ENCODE results near the gene TBC1D8.

TBC1D8 gene

DNA sequence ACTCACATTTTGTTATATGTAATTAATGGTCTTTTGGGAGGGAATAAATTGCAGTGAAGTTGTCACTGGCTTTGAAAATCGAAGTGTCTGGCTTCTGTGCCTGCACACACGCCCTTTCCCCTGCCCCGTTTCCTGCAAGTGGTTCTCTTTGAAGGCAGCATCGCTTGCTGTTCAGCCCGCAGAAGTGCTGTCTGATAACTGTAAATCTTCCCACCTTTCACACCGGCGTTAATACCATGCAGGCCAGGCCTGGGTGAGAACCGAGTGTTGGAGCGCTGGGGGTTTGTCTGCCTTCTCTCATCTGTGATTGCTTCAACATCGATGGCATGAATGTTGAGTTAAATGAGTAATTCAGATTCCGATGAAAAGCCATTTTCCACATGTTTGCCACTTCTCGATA lies 187.0 kb downstream of the TBC1D8 start:
- no peaks in the 10 kb centered on the region for H3K4me1 ChIP-seq (ENCODE audit: control insufficient read depth in 2 of 2, insufficient read depth in 1 of 2, low read depth in 1 of 2, low read length in 2 of 2)
- no peak overlapping the region for H3K9ac ChIP-seq (ENCODE audit: low read depth, low read length, poor library complexity)
- no peak overlapping the region for H2BK15ac ChIP-seq (ENCODE audit: low read length)
- no peak overlapping the region for H3K18ac ChIP-seq (ENCODE audit: low read length)
- H4K8ac ChIP-seq (ENCODE audit: low read depth, low read length): no peak overlapping the region
- H3K23ac ChIP-seq (ENCODE audit: low read depth, low read length, poor library complexity): no peak overlapping the region
- no peaks in the 10 kb centered on the region for H3K9me3 ChIP-seq (replicated peaks in 1 of 2; ENCODE audit: control insufficient read depth in 2 of 2, insufficient read depth in 1 of 2, low read depth in 1 of 2, low read length in 2 of 2)
- no peak overlapping the region for H3K4ac ChIP-seq (ENCODE audit: low read length)
- H3K36me3 ChIP-seq (replicated peaks in 1 of 2; ENCODE audit: control insufficient read depth in 2 of 2, insufficient read depth in 2 of 2, low read length in 2 of 2): no peaks in the 10 kb centered on the region
- no peak overlapping the region for H2BK12ac ChIP-seq (ENCODE audit: low read length)
- no peak for DNase-seq (ENCODE audit: low spot score)
- no peak overlapping the region for H3K4me2 ChIP-seq (ENCODE audit: insufficient read depth, low read length, poor library complexity, severe bottlenecking)
- peaks cover 0 to 9% (median 0%) of the 10 kb centered on the region in 3 experiments for H3K27me3 ChIP-seq (ENCODE audit: control insufficient read depth in 3 of 3, insufficient read depth in 3 of 3, low read depth in 1 of 3, low read length in 3 of 3)
- no peaks in the 10 kb centered on the region for H3K79me1 ChIP-seq (ENCODE audit: low read depth, low read length)
- H3K27ac ChIP-seq (replicated peaks; ENCODE audit: low read length): no peak overlapping the region
- no CpG with 5 or more reads among the region's 12 CpGs for WGBS, 2 donors (ENCODE audit: extremely low coverage in 2 of 2, insufficient read length in 2 of 2, insufficient replicate concordance in 1 of 2)
- H4K91ac ChIP-seq (ENCODE audit: low read depth, low read length, poor library complexity): no peak overlapping the region
- H2AK5ac ChIP-seq (ENCODE audit: low read depth, low read length): no peak overlapping the region
- H3K14ac ChIP-seq (ENCODE audit: low read length): no peak overlapping the region
- no peak overlapping the region for H3K4me3 ChIP-seq (ENCODE audit: low read length in 2 of 2)
- no peak overlapping the region for H2AFZ ChIP-seq (ENCODE audit: low read length)
- H2BK120ac ChIP-seq (ENCODE audit: low read depth, low read length): no peak overlapping the region
- H2BK5ac ChIP-seq (ENCODE audit: low read length): no peak overlapping the region

DNA sequence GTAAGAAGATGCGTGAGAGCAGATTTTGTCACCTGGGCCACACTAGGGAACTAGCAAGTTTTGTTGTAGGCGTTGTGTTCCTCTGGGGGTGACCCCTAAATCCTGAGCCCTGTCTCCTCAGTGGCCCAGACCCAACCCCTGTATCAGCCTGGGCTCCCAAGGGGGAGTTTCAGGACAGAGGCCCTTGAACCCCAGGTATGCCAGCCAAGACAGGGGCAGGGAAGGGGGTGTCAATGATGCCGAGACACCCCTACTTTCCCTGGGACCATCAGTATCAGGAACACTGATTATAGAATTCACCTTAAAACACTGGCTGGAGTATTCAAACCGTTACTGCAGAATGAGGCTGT lies 188.2 kb downstream of the TBC1D8 start:
- Histone ChIP-seq H2BK120ac (ENCODE audit: low read depth, low read length) (no peak overlapping the region), H2AFZ (ENCODE audit: low read length) (no peak overlapping the region), H3K4me3 (ENCODE audit: low read length in 2 of 2) (no peak overlapping the region), H2BK5ac (ENCODE audit: low read length) (no peak overlapping the region), H3K79me1 (ENCODE audit: low read depth, low read length) (no peaks in the 10 kb centered on the region), H3K36me3 (replicated peaks in 1 of 2; ENCODE audit: control insufficient read depth in 2 of 2, insufficient read depth in 2 of 2, low read length in 2 of 2) (no peaks in the 10 kb centered on the region), H3K4me2 (ENCODE audit: insufficient read depth, low read length, poor library complexity, severe bottlenecking) (no peak overlapping the region), H2AK5ac (ENCODE audit: low read depth, low read length) (no peak overlapping the region), H3K4ac (ENCODE audit: low read length) (no peak overlapping the region), H3K14ac (ENCODE audit: low read length) (no peak overlapping the region), H3K18ac (ENCODE audit: low read length) (peak overlapping the region; percentile 61), H4K91ac (ENCODE audit: low read depth, low read length, poor library complexity) (no peak overlapping the region), H4K8ac (ENCODE audit: low read depth, low read length) (no peak overlapping the region), H3K23ac (ENCODE audit: low read depth, low read length, poor library complexity) (no peak overlapping the region), H3K27me3 (ENCODE audit: control insufficient read depth in 3 of 3, insufficient read depth in 3 of 3, low read depth in 1 of 3, low read length in 3 of 3) (peaks cover 0 to 4% (median 0%) of the 10 kb centered on the region in 3 experiments), H3K27ac (replicated peaks; ENCODE audit: low read length) (no peak overlapping the region), H3K9ac (ENCODE audit: low read depth, low read length, poor library complexity) (no peak overlapping the region), H3K4me1 (ENCODE audit: control insufficient read depth in 2 of 2, insufficient read depth in 1 of 2, low read depth in 1 of 2, low read length in 2 of 2) (no peaks in the 10 kb centered on the region), H2BK12ac (ENCODE audit: low read length) (no peak overlapping the region), H2BK15ac (ENCODE audit: low read length) (no peak overlapping the region), H3K9me3 (replicated peaks in 1 of 2; ENCODE audit: control insufficient read depth in 2 of 2, insufficient read depth in 1 of 2, low read depth in 1 of 2, low read length in 2 of 2) (no peaks in the 10 kb centered on the region)
- no peak for DNase-seq (ENCODE audit: low spot score)
- no CpG with 5 or more reads among the region's 4 CpGs for WGBS, 2 donors (ENCODE audit: extremely low coverage in 2 of 2, insufficient read length in 2 of 2, insufficient replicate concordance in 1 of 2)

DNA sequence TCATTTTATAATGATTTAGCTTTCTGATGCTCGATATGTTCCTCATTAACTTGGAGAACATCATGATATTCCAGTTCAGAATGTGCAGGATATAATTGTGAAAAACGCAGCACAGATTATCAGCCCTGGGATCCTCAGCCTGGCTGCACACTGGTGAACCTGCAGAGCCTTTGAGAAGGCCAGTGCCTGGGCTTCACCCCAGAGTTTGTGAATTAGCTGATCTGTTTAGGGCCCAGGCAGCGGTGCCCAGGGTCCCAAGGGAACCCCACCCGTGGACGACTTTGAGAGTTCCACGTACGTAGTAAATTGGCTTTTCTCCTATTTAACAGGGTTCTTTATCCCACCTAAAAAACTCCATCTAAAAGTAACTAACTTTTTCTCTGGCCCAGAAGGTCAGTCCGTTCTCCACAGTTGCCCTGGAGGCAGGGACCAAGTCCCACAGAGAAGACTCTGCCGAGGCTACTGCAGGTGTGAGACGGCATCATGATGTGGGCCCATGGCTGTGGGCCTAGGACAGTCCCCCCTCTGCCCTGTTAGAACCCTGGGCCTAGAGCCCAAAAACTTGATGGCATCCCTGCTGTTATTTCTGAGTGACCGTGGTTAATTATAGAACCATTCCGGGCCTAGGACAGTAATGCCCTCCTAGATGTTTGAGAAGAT lies 188.7 kb downstream of the TBC1D8 start:
- Histone ChIP-seq H2AK5ac (ENCODE audit: low read depth, low read length) (no peak overlapping the region), H3K4me2 (ENCODE audit: insufficient read depth, low read length, poor library complexity, severe bottlenecking) (no peak overlapping the region), H3K27ac (replicated peaks; ENCODE audit: low read length) (no peak overlapping the region), H3K18ac (ENCODE audit: low read length) (peak overlapping the region; percentile 13), H2BK120ac (ENCODE audit: low read depth, low read length) (no peak overlapping the region), H4K8ac (ENCODE audit: low read depth, low read length) (no peak overlapping the region), H3K14ac (ENCODE audit: low read length) (no peak overlapping the region), H3K4me1 (ENCODE audit: control insufficient read depth in 2 of 2, insufficient read depth in 1 of 2, low read depth in 1 of 2, low read length in 2 of 2) (no peaks in the 10 kb centered on the region), H3K4me3 (ENCODE audit: low read length in 2 of 2) (no peak overlapping the region), H3K9me3 (replicated peaks in 1 of 2; ENCODE audit: control insufficient read depth in 2 of 2, insufficient read depth in 1 of 2, low read depth in 1 of 2, low read length in 2 of 2) (no peaks in the 10 kb centered on the region), H3K27me3 (ENCODE audit: control insufficient read depth in 3 of 3, insufficient read depth in 3 of 3, low read depth in 1 of 3, low read length in 3 of 3) (peaks cover 0 to 3% (median 0%) of the 10 kb centered on the region in 3 experiments), H2BK5ac (ENCODE audit: low read length) (no peak overlapping the region), H3K9ac (ENCODE audit: low read depth, low read length, poor library complexity) (no peak overlapping the region), H3K36me3 (replicated peaks in 1 of 2; ENCODE audit: control insufficient read depth in 2 of 2, insufficient read depth in 2 of 2, low read length in 2 of 2) (no peaks in the 10 kb centered on the region), H3K4ac (ENCODE audit: low read length) (no peak overlapping the region), H3K23ac (ENCODE audit: low read depth, low read length, poor library complexity) (no peak overlapping the region), H3K79me1 (ENCODE audit: low read depth, low read length) (no peaks in the 10 kb centered on the region), H2BK12ac (ENCODE audit: low read length) (no peak overlapping the region), H2BK15ac (ENCODE audit: low read length) (no peak overlapping the region), H4K91ac (ENCODE audit: low read depth, low read length, poor library complexity) (no peak overlapping the region), H2AFZ (ENCODE audit: low read length) (no peak overlapping the region)
- no CpG with 5 or more reads among the region's 12 CpGs for WGBS, 2 donors (ENCODE audit: extremely low coverage in 2 of 2, insufficient read length in 2 of 2, insufficient replicate concordance in 1 of 2)
- DNase-seq (ENCODE audit: low spot score): no peak

DNA sequence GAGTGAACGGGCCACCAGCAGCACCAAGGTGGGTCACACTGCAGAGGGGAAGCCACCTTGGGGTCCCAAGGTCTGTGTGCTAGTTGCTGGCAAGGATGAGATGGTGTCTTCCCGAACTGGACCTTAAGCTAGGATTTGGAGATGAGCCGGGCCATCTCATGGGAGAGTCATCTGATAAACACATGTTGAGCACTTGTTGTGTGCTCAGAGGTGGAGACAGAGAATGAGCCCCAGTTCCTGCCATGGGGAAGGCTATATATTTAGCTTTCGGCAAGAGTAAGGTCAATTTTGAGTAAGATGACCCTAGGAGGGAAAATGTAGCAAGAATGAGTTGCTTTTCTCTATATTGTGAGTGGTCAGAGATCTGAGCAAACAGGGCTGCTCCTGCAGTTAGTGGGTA lies 190.5 kb downstream of the TBC1D8 start:
- Histone ChIP-seq H2AK5ac (ENCODE audit: low read depth, low read length) (peak overlapping the region; percentile 86), H3K27ac (replicated peaks; ENCODE audit: low read length) (no peak overlapping the region), H3K79me1 (ENCODE audit: low read depth, low read length) (no peaks in the 10 kb centered on the region), H4K8ac (ENCODE audit: low read depth, low read length) (no peak overlapping the region), H3K36me3 (replicated peaks in 1 of 2; ENCODE audit: control insufficient read depth in 2 of 2, insufficient read depth in 2 of 2, low read length in 2 of 2) (no peaks in the 10 kb centered on the region), H3K4me2 (ENCODE audit: insufficient read depth, low read length, poor library complexity, severe bottlenecking) (no peak overlapping the region), H3K4me3 (ENCODE audit: low read length in 2 of 2) (no peak overlapping the region), H3K27me3 (ENCODE audit: control insufficient read depth in 3 of 3, insufficient read depth in 3 of 3, low read depth in 1 of 3, low read length in 3 of 3) (peaks cover 0 to 3% (median 0%) of the 10 kb centered on the region in 3 experiments), H2BK12ac (ENCODE audit: low read length) (no peak overlapping the region), H4K91ac (ENCODE audit: low read depth, low read length, poor library complexity) (no peak overlapping the region), H3K14ac (ENCODE audit: low read length) (peak overlapping the region; percentile 77), H3K9ac (ENCODE audit: low read depth, low read length, poor library complexity) (peak overlapping the region; percentile 34), H3K18ac (ENCODE audit: low read length) (peak overlapping the region; percentile 60), H2BK120ac (ENCODE audit: low read depth, low read length) (no peak overlapping the region), H2BK15ac (ENCODE audit: low read length) (peak overlapping the region; percentile 69), H3K4ac (ENCODE audit: low read length) (no peak overlapping the region), H2AFZ (ENCODE audit: low read length) (no peak overlapping the region), H3K4me1 (ENCODE audit: control insufficient read depth in 2 of 2, insufficient read depth in 1 of 2, low read depth in 1 of 2, low read length in 2 of 2) (no peaks in the 10 kb centered on the region), H3K9me3 (replicated peaks in 1 of 2; ENCODE audit: control insufficient read depth in 2 of 2, insufficient read depth in 1 of 2, low read depth in 1 of 2, low read length in 2 of 2) (no peaks in the 10 kb centered on the region), H3K23ac (ENCODE audit: low read depth, low read length, poor library complexity) (peak overlapping the region; percentile 68), H2BK5ac (ENCODE audit: low read length) (no peak overlapping the region)
- WGBS, 2 donors (ENCODE audit: extremely low coverage in 2 of 2, insufficient read length in 2 of 2, insufficient replicate concordance in 1 of 2): no CpG with 5 or more reads among the region's 4 CpGs
- no peak for DNase-seq (ENCODE audit: low spot score)

Data from neuronal stem cell (in vitro differentiated cells).